Left forelimb (tissue), 1 donor: ENCODE measurements around the gene MPG.

Source experiments
- DNase-seq: peaks from one replicate; pipeline ENCODE4 v3.0.0-alpha.2; 2018; ENCODE audit warnings: low spot score

MPG gene

DNA sequence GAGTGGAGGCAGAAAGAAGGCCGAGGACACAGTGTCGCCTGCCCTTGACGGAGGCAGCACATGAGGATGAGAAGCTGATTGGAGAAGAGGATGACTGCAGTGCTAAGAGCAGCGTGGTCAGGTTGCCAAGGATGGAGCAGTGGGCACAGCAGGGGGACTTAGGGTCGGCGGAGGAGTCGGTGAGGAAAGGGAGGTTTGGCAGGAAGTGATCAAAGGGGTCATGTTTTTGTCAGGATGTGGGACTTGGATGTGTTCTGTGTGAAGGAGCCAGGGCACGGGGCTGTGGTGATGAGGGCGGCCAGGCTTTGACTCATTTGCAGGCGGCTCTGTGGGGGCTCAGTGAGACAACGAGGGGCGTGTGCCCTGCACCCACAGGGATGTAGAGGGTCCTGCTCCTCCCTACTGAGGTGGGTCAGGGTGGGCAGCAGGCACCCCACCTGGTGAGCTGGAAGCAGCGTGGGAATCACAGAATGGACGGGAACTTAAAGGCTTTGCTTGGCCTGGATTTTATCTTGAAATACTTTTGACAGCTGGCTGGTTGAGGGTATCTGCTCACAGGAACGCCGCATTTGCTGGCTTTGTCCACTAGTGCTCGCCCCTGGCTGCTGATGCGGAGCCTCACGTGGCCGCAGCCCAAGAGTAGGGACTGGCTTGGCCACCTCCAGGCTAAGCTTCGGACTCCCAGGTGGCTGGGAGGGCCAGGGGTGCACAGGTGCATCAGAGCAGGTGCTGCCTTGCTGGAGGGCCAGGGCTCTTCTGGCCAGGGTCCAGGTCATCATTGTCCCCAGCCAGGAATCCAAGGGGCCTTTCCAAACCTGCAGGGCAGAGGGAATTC lies 6.0 kb downstream of the MPG start:
- no peak for DNase-seq

DNA sequence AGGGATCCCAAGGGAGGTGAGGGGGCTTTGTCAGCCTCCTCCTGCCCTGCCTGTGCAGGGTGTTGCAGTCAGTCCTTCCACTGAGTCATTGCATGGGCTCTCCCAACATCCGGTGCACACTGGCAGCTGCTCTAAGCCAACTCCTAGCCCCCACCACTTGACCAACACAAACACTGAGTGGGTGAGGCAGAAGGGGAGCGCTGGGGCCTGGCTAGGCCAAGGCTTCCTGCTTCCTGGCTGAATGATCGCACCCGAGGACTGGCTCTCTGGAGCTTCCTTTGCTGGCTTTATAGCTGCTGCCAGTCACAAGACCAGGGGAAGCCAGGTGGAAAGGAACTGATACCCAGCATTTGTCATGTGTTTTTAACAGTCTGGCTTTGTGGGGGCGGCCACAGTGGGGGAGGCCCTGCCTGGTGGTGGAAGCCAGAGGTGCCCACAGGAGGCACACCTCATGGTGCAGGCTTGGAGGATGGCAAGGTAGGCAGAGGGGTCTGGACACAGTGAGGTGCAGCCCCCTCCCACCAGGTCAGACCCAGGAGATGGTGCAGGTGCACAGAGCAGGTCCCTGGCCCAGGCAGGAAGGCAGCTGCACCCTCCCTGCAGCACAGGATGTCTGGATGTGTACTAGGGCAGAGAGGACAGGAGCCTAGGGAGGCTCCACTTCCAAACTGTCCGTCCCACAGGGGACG lies 6.8 kb downstream of the MPG start:
- DNase-seq = no peak

DNA sequence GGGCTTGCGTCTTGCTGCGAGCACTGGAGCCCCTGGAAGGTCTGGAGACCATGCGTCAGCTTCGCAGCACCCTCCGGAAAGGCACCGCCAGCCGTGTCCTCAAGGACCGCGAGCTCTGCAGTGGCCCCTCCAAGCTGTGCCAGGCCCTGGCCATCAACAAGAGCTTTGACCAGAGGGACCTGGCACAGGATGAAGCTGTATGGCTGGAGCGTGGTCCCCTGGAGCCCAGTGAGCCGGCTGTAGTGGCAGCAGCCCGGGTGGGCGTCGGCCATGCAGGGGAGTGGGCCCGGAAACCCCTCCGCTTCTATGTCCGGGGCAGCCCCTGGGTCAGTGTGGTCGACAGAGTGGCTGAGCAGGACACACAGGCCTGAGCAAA lies 7.4 kb downstream of the MPG start:
- DNase-seq = no peak

DNA sequence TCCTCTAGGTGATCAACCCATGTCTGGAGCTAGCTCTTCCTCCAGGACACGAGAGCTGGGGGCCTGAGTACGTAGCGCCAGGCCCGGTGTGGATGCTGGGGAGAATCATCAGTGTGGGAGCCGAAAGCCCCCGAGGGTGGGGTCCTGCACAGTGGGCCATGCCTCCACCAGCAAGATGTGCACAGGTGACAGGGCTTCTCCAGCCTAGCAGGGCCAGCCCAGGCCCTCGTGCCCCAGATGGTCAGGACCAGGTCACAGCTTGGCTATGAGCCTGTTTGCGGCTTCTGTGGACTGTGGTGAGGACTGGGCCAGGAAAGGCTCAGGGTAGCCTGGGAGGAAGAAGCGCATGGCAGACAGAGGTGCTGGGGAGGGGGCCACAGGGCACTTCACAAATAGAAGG lies 7.8 kb downstream of the MPG start:
- no peak for DNase-seq

DNA sequence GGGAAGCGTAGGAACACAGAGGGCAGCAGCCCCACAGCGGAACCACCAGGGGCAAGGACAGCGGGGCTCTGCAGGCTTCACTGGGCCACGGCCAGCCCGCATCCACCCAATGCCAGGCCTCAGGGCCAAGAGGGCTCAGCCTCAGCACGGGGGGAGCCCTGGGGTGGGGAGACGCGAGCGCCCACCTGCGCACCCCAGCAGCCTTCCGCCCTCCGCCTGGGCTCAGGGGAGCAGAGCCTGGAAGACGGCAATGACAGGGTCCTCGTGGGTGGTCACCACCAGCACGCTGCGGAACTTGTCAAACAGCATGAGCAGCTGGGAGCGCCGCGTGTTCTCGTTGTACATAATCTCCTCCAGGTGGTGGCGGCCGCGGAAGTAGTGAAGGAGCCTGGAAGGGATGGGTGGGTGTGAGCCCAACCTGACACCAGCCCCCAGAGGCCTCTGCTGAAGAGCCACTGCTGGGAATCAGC lies 8.5 kb downstream of the MPG start:
- no peak for DNase-seq

DNA sequence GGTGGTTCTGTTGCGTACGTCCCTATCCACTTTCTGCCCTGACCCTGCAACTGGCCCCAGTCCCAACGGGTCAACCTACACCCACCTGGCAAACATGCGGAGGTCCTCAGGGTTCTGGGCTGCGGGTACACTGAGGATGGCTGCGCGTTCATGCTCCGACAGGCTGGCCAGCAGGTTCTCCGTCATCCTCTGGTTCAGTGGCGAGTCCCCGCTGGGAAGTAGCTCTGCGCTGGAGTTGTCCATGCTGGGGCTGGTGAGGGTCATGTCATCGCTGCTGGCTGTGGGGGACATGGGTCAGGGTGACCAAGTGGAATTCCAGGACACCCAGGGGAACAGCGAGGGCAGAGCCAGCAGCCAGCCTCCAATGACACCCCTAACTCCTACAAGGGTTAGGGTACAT lies 10.6 kb downstream of the MPG start:
- DNase-seq = no peak

DNA sequence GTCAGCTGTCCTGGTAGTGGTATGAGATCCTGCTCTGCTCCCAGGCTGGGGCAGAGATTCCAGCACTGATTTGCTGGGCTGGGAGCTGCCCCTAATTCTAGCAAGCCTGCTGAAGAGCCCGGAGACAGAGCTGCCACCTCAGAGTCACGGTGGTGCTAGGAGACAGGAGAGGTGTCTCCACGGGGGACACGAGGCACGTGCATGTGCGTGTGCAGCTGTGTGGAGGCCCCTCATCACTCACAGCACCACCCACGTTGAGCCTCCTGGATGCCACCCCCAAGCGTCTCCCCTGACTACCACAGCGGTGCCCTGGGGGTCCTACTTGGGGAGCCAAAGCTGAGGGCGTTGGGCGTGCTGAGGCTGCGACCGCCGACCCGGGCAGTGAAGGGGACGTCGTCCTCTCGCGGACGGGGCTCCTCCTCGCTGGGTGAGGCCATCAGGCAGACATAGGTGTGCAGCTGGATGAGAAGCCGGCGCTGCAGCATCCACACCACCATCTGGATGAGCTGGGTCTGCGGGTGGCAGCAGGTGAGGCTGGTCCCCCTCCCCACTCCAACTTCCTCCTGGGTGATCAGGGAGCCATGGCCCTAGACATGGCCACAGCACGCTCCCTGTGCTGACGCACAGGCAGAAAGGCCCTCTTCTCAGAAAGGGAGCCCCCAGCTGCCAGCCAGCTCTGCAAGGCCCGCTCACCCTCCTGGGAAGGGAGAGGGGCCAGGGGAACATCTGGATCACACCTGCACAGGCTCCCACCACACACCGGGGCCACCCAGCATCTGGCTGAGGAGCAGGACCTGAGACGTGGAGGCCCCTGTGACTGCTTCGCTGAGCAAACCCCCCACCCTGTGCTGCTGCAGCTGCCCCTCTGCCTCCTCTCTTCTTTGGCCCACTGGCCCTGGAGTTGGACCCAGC lies 11.6 kb downstream of the MPG start:
- DNase-seq = no peak

DNA sequence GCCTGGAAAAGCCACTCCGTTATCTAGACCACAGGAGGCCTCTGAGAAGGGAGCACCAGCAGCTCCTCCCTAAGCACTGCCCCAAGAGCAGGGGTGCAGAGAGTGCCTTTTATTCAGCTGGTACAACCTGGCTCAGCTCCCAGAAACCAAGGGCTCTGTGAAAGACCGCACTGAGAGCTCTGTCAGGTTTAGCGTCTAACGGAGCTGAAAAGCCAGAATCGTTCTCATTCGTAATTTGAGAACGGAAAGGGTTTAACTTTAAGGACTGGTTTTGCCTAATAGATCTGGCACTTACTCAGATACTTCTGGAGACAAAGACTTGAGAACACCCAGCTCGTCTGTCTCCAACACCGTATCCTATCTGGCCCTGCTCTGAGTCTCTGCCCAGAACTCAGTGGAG lies 13.5 kb downstream of the MPG start:
- no peak for DNase-seq

DNA sequence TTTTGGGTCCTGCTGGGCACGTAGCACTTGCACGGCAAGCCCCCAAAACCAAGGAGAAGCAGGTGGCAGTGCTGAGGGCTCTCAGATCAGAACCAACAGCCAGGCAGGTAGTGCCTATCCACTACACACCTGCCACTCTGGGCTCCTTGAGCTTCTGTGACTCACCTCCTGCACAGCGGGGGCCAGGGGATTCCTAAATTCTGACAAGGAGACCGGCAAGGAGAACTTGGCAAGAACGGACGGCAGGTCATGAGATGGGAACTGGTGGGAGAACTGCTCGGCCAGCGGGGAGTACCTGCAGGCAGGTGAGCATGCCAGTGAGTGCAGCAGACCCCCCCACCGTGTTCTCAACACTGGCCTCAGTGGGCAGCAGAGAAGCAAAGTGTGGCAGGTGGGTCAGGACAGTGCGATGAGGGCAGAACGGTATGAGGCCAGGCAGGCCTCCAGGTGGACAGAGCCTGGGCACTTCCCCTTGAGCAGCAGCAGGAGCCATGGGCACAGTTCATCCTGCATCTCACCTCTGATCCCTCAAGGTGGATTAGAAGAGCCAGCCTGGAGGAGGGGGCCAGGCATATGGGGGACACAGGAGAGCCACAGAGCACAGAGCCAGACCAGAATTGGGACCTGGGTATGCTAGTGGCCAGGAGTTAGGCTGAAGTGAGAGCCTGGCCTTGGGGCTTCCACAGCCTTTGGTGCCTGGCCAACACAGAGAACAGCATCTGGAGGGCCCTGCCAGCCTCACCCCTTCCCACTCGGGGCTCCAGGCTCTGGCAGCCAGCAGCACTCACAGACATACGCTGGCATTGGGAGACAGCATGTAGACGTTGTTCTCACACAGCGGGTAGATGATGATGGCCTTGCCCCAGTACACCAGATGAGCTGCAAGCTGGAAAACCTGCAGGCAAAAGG lies 14.7 kb downstream of the MPG start:
- DNase-seq = no peak

DNA sequence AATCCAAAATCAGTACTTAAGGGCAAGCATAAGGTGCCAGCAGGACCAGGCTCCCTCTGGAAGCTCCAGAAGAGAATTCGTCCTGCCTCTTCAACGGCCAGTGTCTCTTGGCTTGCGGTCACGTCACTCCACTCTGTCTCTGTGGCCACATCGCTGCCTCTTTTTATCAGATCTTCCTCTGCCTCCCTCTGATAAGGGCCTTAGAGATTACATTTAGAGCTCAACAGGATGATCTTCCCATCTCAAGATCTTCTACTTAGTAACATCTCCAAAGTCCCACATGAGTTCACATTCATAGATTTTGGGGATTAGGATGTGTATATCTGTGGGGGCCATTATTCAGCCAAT lies 16.9 kb downstream of the MPG start:
- DNase-seq = no peak

DNA sequence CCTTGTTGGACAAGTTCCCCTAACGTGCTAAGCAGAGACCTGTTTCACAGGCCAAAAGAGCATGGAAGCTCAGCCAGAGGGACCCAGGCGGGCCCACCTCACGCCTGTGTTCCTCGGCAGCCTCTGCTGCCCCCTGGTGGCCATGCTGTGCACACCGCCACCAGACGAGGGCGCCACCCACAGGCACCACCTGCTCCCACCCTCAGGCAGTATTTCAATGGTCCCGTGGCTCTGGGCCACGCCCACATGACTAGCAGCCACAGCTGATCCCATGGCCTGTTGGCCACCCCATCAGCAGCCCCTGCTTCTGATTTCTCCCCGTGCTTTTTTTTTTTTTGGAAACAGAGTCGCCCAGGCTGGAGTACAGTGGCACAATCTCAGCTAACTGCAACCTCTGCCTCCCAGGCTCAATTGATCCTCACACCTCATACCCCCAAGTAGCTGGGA lies 18.9 kb downstream of the MPG start:
- peak; percentile 84 for DNase-seq

DNA sequence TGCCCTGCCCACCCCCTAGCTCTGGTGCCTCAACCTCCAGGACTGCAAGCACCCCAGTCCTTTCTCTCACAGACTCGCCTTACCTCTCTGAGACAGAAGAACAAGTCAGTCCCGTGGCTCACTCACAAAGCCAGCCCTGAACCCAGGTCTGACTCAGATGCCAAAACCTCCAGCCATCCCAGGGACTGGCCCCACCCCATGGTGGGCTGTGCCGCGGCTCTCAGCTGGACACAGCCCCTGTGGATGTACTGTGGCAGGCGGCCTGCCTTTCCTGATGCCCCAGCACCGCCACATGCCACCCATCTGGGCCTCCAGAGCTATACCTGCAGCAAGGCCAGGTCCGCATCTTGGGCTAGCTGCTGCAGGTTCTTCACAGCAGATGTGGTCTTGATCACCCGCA lies 19.8 kb downstream of the MPG start:
- DNase-seq = no peak

DNA sequence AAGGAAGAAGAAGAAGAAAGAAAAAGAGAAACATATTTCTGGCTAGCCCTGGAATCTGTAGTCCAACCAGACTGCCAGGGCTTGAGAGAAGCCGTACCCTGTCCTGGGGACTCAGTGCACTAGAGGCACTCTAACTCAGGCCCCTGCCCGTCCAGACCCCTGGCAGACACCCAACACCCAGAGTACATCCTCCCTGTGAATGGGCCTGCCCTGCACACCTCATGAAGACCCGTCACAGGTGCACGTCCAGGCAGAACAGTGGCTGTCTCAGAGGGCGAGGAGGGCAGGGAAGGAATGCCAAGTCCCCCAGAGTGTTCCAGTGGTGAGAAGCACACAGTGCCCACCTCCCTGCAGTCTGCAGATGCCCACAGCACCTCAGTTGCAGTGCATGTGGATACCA lies 23.0 kb downstream of the MPG start:
- no peak for DNase-seq

DNA sequence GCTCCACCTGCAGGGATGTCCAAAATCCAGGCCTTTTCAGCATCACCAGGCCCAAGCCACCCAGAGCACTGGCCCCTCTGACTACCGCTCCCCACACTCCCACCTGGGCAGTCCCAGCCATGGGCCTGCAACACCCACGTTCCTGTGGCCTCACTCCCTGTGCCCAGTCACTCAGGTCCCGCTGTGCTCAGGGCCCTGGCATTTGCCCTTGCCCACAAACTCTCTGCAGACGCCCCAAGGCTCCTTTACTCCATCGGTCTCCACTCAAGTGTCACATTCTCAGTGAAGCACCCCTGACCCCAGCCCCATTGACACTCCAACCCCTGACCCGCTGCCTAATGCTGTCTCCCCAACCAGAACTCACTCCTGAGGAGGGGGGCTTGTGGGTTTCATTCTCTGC lies 23.6 kb downstream of the MPG start:
- no peak for DNase-seq

DNA sequence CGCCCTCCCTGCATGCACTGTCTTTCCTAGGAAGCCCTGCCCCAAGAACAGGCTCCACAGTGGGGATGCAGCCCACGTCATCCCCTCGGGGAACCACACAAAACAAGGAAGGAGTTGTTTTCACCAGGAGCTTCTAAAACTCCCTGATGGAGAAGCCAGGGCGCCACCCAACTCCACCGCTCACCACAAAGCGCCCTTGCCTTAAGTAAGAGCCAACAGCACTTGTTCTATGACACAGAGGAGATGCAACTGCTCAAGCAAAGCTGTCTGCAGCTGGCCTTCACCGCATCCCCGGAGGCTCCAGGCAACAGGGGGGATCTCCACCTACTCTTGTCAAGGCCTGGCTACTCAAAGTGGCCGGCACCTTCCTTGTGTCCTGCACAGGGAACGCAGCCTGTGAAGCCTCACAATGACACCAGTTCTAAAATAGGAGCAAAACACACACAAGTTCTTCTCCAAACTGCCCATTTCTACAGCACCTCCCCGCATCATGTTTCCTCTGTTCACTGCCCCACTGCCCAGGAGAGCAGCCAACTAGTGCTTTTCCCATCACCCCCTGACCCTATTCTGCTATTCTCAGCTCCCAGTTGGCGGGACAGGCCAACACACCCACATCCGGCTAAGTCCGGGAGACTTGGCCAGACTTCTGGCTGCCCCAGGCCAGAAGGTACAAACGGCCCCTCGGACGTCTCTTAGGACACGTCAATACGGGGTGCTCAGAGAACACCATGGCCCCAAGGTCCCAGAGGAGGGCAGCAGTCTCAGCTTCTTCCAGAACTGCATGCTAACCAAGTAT lies 24.2 kb downstream of the MPG start:
- no peak for DNase-seq

DNA sequence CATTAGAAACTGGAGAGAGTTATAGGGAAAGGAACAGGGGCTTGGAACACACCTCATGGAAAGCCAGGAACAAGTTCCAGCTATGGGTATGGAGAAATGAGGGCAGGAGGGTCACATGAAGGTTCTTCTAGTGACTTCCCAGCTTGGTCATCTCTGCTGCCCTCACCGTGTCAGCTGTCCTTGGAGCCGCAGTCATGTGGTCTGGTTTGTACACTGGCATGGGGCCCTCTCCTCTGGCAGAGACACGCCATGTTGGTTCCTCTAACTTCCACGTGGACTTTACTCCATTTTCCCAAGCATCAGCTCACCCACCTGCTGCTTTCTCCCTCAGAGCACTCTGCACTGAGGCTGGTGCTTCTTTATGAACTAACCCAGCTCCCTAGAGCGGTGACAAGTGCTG lies 26.3 kb downstream of the MPG start:
- no peak for DNase-seq

DNA sequence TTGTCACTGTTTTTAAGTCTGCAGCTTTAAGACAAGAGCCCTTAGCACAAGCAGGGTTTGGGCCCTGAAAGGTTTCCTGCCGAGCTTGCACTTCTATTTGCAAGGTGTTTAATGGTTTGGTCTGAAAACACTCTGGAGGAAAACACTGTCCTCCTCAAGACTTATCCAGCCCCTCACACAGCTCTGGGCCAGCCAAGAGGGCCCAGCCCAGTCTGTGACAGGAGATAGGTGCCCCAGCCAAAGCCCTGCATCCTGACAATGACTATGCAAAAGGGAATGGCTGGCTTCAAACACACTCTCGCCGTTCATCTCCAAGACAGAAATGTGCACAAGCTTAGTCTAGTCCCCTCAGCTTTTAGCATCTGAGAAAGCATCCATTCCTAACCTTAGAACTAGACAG lies 26.9 kb downstream of the MPG start:
- no peak for DNase-seq

DNA sequence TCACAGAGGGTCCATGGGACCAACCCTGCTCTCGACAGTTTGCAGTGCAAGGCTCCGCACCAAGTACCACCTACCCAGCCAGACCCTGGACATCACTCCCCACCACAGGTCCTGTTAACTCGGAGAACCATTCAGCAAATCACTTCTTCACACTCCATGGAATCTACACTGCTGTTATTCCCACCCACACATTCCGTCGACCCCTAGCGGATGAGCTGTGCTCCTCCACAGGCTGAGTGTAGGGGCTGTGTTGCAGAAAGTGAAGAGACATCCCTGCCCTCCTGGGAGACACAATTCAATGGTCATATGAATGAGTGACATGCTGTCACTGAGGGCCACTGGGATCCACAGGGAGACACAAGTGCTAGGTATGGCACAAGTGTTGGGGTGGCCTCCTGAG lies 27.5 kb downstream of the MPG start:
- DNase-seq = no peak

DNA sequence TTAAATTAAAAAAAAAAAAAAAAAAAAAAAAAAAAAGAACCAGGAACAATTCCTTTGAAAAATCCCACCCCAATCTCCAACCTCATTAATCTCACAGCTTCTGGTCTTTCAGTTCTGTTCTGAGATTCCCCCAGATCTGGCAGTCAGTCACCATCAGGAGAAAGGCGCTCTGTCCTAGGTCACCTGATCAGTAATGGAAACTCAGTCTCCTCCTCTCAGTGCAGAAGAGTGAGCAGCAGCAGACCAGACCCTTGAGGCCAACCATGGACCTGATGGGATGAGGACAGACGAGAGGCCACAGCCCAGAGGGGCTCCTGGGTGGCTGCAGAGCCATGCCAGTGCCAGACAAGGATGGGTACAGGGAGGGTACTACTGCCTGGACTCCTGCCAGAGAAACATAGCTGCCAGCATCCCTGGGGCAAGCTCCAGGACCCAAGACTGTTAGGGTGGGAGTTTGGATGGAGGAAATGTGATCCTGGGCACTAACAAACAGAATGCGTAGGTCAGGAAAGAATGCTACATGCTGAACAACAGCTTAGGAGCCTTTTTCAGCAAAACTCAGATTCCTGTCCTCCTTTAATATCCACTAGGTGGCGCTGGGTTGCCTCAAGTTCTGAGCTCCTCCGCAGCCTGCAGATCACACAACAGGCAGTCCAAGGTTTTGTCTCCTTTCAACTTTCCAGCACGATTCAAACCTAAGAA lies 28.7 kb downstream of the MPG start:
- DNase-seq = no peak
